Stimulated activated CD4-positive, alpha-beta T cell treated with anti-CD3 and anti-CD28 coated beads, Interleukin-4, amount 100 ng/mL, for 24 hours (primary cell): ENCODE measurements around the gene DENND1B.
"Not testable (repeated sequence)": the region's sequence is repeated elsewhere in the genome, so short reads cannot be mapped to it uniquely, and the experiment has no call there.

Experiments
- DNase-seq: peaks from one replicate; pipeline ENCODE4 v3.0.0-alpha.2; 2020

Gene DENND1B

DNA sequence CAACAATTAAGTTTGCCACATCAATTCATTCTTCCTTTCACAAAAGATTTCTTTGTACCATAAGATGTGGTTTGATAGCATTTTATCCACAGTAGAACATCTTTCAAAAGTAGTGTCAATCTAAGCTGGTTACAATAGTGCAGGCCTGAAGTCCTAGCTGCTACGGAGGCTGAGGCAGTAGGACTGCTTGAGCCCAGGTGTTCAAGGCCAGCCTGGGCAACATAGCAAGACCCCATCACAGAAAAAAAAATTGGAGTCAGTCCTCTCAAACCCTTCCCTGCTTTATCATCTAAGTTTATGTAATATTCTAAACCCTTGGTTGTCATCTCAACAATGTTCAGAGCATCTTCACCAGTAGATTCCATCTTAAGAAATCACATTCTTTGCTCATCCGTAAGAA lies 31.7 kb downstream of the DENND1B start:
- no peak for DNase-seq

DNA sequence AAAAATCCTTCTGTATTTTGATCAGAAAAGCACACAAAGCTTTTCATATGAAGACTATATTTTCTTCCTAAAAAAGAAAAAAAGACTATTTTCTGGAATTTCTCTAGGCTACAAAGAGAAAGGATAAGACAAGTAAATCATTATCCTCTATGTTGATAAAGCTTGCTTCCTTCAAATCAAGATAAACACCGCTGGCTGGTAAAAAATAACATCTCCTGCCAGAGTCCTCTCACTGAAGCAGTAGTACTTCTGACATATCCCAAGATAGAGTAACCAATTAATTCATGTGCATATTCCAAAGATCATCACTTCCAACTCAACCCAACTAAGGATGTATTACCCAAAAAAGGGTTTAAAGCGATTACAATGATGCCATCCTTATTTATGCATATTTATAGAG lies 34.3 kb downstream of the DENND1B start:
- no peak for DNase-seq

DNA sequence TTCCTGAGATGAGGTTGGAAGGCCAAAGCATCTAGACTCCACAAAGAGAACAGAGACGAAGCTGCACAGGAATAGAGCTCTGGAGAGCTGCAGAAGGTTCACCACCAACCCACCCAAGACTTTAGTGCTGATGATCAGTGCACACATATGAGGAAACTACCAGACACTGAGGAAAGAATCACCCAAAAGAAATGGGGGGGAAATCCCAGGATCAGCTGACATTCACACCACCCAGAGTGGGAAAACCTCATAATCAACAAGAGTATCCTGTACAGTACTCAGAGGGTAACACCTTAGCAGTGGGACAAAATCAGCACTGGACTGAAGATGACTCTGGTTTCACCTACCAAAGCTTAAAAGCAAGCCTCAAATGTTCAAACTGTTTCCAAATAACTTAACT lies 36.4 kb downstream of the DENND1B start:
- DNase-seq: no peak

DNA sequence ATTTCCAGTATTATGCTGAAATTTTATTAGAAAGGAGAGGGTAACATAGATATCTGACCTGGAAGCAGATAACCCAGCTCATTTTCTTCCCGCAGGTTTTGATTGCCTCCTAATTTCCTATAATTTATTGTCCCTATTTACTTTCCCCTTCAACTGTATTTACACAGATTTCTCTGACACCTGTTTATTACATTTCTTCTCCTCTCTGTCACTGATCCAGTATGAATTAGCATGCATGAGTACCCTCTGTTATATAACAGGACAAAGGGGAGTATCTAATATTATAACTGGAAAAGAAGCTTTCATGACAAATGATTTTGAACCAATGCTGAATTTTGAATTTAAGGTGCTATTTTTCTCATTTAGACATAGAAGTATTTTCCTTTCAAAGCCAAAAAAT lies 37.4 kb downstream of the DENND1B start:
- DNase-seq: no peak

DNA sequence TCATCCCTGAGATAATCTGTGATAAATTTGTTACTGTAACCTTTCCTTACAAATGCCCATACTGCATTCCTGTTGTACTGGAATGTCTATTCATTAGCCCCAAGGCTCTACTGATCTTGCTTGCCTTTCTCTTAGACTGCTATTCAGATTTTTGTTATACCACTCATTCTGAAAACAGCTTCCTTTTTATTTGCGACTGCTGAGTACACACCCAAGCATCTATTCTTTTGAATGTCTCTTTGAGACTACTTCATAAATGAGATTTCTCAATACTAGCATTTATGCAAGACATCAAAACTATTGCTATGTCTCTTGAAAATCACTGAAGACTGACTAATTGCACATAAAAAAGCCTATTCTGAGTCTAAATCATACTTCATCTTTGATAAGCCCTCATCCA lies 38.6 kb downstream of the DENND1B start:
- DNase-seq: no peak

DNA sequence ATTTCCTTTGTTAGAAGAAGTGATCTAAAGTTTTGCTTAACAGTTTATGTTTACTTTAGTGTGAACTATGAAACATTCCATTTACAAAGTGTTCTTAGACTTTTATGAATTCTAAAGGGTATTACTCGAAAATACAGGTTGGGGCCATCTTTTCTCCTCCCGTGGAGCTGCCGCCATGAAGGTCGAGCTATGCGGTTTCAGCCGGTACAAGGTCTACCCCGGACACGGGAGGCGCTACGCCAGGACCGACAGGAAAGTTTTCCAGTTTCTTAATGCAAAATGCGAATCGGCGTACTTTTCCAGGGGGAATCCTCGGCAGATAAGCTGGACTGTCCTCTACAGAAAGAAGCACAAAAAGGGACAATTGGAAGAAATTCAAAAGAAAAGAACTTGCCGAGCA lies 39.8 kb downstream of the DENND1B start:
- DNase-seq: no peak

DNA sequence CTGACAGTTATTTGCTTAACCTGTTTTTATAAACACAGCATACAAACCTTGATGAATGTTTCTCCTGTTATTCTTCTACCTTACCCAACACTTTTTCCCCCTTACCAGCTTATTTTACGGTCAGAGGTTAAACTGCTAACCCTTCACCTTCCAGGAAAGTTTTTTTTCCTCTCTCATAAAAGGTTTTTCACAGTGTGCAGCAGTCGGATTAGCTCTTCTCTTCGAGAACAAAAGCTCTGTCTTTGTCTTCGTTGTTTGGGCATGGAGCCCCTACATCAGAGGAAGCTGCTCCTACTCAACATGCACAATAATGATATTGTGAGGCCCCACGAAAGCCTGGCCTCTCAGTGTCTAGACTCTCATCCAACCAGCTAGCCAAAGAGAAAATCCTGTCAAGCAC lies 42.0 kb downstream of the DENND1B start:
- DNase-seq: no peak

DNA sequence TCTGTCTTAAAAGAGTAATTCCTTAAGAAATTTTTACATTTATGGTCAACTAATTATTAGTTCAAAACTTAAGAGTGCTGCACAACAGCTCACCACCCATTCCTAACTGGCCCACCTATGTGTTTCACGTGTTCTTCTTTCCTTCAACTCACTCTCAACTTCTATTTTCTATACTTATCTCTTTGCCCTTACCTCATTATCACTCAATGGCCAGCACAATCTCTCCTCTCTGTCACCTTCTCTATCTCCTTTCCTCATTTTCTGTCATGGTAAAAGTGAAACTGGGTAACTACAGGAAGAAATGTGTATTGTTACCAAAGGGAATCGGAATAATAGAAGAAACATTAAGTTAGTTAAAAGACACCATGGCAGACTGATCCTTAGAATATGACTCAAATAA lies 43.1 kb downstream of the DENND1B start:
- DNase-seq: no peak

DNA sequence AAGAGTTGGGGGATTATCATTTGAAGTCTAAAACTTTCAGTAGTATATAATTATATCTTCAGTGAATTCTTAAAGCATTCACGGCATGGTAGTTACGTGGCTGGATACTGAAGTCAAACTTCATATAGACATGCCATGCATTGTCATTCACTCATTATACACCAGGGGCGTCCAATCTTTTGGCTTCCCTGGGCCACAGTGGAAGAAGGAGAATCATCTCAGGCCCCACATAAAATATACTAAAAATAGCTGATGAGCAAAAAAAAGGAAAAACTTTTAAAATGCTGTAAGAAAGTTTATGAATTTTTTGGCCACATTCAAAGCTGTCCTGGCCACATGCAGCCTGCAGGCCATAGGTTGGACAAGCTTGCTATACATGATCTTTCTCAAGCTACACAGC lies 43.8 kb downstream of the DENND1B start:
- no peak for DNase-seq

DNA sequence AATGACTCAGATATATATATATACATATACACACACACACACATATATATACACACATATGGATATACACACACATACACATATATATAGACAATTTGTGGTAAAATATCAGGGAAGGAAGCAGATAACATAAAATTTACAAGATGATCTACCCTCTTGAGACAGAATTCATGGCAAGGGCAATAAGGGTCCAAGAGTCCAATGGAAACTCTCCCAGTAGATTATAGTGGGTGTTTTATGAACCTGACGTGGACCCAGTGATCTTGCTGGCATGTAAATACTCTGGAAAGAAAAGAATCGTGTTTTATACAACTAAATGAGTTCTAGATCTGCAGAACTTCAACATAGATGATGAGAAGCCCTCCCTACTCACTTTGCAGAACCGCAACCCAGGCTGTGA lies 49.3 kb downstream of the DENND1B start:
- DNase-seq: no peak

DNA sequence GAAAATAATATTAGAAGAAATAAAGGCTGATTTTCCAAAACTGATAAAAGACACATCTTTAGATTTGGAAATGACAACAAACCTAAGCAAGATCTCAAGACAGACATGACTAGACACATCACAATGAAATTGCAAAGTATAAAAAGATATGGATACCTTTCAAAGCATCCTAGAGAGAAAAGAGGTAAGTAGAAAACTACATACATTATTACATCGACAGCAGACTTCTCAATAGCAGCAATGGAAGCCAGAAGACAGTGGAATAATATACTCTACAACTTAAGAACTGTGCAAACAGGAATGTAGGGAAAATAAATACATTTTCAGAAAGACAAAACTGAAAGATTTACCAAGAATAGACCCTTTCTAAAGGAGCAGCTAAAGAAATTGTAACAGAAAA lies 50.2 kb downstream of the DENND1B start:
- no peak for DNase-seq

DNA sequence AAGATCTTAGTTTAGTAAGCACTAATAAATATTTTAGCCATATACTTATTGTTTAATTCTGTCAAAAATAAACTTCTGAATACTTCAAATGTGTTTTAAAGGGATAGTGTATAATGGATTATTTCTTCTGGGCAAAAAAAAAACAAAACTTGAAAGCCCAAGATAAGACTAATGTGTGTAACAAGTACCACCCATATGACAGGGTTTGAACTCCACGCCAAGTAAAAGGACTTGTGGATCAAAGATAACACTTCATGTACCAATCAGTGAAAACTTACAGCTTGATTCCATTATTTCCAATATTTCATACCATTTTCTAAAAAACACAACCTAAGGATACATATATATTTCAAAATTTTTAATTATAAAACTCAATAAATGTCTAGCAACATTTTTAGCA lies 59.5 kb downstream of the DENND1B start:
- no peak for DNase-seq

DNA sequence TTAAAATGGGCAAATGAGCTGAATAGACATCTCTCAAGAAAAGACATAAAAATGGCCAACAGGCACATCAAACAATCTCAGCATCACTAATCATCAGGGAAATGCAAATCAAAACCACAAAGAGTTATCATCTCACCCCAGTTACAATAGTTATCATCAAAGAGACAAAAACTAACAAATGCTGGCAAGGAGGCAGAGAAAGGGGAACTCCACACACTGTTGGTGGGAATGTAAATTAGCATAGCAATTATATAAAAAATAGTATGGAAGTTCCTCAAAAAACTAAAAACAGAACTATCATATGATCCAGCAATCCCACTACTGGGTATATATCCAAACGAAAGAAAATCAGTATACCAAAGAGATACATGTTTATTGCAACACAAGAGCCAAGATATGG lies 68.7 kb downstream of the DENND1B start:
- DNase-seq: no peak

DNA sequence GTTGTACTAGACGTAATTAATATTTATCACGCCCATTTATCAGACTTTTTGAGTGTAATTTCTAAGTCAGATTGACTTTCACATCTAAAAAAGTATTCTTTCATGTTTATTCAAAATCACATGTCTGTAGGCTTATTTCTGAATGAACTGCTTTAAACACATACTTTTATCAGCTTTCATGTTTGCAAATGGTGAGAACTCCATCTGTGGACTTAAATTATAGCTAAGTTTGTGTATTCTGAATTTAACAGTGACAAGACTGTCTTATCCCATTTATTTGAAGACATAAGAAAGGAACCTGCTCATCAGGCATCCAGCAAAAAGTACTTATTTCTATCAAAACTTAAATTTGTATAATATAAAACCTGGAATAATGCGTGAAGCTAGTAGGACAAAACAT lies 69.3 kb downstream of the DENND1B start:
- DNase-seq: no peak

DNA sequence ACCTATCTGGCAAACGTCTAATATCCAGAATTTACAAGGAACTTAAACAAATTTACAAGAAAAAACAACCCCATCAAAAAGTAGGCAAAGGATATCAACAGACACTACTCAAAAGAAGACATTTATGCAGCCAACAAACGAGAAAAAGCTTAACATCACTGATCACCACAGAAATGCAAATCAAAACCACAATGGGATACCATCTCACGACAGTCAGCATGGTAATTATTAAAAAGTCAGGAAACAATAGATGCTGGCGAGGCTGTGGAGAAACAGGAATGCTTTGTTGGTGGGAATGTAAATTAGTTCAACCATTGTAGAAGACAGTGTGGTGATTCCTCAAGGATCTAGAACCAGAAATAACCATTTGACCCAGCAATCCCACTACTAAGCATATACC lies 74.6 kb downstream of the DENND1B start:
- not testable (repeated sequence) for DNase-seq

DNA sequence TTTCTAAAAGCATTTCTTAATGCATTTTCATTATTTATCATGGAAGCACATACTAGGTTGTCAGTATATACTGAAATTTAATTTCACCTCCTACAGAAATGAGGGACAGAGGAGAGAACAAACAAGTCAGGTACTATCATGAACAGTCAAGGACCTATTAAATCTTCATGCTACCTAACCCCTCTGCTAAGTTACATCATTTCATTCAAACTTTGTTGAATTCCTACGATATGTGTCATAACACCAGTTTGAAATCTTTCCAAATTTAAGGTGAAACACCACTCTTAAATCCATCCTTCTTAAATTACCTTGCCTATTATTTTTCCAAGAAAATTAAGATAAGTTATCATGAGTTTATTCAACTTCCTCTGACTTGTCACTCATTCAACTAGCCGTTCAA lies 78.9 kb downstream of the DENND1B start:
- DNase-seq: no peak

DNA sequence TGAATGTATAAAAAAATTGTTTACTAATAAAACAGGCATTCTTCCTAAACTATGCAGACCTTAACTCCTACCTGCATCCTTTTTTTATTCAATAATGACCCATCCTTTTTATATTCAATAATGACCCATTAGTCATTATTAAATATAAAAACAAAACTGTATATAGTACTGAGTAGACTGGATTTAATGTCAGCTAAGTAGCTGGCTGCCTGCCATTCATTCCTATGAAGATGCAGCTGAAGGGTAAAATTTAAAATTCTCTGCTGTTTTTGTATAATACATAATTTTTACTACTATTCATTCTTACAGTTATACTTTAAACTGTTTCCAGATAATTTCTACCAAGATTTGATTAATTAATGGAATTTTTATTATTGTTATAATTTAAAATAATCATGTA lies 79.3 kb downstream of the DENND1B start:
- no peak for DNase-seq

DNA sequence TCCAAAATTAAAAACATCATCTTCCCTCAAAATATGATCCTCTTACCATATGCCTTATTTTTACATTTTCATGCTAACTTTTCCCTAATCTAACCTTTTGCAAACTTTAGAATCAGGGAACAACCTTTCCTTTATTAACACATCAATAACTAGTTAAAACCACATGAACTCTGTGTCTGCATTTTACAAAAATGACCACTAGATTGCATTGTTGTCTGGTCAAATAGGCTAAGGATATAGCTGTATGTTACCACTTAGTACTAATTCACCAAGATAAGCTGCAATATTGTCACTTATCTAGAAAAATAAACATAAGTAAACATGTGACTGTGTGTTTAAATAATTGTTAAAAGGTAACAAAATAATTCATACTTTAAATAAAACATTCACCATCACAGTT lies 82.3 kb downstream of the DENND1B start:
- no peak for DNase-seq

DNA sequence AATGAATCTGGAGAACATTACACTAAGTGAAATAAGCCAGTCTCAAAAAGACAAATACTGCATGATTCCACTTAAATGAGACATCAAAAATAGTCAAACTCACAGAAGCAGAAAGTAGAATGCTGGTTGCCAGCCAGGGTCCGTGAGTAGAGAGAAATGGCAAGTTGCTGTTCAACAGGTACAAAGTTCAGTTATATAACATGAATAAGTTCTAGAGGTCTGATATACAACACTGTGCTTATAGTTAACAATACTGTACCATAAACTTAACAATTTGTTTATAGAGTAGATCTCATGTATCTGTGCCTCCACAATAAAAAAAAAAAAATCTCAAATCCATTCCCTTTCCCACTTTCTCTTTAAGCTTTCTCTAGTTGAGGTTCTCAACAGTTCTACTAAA lies 83.5 kb downstream of the DENND1B start:
- DNase-seq: no peak

DNA sequence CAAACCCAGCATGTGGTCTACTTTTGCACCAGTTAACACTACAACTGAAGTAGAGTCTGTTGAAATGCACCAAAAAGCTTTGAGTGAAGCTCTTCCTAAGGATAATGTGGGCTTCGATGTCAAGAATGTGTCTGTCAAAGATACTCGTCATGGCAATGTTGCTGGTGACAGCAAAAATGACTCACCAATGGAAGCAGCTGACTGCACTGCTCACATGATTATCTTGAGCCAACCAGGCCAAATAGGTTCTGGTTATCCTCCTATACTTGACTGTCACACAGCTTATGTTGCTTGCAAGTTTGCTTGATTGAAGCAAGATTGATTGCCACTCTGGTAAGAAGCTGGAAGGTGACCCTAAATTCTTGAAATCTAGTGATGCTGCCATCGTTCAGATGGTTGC lies 85.2 kb downstream of the DENND1B start:
- DNase-seq: no peak

DNA sequence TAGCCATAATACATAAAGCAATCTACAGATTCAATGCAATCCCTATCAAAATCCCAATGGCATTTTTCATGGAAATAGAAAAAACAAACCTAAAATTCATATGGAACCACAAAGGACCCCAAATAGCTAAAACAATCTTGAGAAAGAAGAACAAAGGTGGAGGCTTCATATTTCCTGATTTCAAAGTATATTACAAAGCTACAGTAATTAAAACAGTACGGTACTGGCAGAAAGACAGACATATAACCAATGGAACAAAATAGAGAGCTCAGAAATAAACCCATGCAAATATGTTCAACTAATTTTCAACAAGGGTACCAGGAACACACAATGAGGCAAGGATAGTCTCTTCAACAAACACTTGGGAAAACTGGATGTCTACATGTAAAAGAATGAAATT lies 87.0 kb downstream of the DENND1B start:
- no peak for DNase-seq

DNA sequence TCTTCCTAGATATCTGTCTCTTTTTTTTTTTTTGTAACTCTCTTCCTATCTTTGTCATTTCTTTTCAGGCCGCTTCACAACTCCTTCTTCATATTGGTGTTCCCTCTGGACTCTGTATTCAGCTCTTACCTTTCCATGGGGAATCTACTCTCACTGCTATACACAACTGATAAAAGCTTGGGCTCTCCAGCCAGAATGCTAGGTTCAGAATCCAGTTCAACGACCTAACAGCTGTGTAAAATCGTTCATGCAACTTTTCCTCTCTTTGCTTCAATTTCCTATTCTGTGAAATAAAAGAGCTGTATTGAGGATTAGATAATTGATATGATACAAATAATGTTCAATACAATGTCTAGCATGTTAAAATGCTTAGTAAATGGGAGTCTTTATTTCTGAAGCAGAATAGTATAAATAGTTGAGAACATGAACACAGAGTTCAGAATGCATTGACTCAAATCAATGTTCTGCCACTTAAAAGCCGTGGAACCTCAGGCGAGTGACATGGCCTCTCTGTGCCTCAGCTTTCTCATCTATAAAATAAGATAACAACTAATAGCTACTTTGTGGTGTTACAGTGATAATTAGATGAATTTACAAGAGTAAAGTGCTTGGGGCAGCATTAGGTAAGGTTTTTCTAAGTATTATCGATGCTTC lies 88.5 kb downstream of the DENND1B start:
- no peak for DNase-seq

DNA sequence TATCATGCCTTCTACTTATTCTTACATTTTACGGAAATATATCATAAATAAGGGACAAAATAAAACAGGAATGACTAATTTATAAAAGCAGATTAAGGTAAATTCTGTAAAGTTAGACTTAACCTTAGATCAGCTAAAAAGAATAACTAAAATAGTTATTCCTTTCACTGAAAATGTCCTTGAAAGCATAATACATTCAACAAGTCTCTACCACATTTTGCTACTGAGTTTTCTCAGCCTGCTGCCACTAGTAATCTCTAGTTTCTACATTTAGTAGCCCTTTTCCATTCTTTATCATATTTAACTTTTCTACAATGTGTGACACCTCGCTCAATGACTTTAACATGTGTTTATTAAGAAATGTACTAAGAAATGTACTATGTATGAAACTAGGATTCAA lies 89.0 kb downstream of the DENND1B start:
- DNase-seq: no peak

DNA sequence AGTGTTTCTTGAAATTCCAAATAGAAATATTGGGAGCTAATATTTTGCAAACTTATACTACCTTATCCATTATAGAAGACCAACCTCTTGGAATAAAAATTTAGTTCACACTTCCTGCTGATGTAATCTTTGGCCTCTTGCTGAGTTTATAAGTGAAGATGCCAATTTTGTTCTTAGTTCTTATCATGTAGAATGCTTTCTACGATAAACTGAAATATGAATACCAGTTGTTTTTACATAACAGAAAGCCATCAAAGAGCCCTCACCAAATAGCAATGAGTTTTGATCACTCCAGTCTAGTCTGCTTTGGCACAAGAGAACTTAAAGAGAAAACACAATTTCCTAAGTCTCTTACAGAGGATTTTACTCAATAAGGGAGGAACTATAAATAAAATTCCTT lies 89.5 kb downstream of the DENND1B start:
- no peak for DNase-seq

DNA sequence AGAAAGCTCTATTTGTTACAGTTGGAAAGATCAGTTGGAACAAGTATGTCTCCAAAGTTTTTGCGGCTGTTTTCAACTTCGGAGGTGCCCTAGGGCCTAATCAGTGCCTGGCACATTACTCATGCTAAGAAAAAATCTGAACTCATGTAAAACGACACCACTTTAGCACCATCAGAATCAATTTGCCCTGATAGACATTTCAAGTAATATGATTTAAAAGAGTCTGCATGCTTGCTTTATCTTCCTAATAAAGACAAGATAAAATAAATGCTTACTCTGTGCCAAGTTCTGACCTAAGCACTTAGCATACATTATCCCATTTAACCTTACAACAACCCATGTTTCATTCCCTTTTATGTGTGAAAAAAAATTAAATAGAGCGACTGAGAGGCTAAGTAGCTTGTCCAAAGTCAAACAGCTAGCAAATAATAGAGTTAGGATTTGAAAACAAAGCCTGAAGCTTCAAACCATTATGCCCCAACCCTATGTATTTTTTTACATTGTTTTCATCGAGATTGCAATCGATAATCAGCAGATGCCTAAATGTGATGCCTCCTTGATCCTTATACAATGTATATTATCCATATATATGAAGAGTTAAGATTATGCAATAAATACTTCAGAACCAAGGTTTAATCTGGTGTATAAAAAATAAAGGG lies 91.3 kb downstream of the DENND1B start:
- no peak for DNase-seq
